H9 (cell line): ENCODE data around the gene YPEL3. TPM values are rescaled to one million over a fixed set of nuclear protein-coding genes. Genes with fewer than 3 reads are reported as not detected.

Experiments
- DNase-seq: peaks from one replicate; pipeline ENCODE4 v3.0.0-alpha.2; 2017
- H2AFZ ChIP-seq: one replicate; pipeline ENCODE4 v1.6.1; 2013; ENCODE audit warnings: mild to moderate bottlenecking, low read length, control low read depth, moderate library complexity
- H2AK5ac ChIP-seq: 2 replicates; pipeline ENCODE4 v1.6.1; 2013; ENCODE audit warnings: low read length, control low read depth, mixed read lengths; ENCODE audit not compliant: insufficient read length
- H2BK120ac ChIP-seq: one replicate; pipeline ENCODE4 v1.6.1; 2013; ENCODE audit warnings: low read depth, mild to moderate bottlenecking, low read length, control low read depth, inconsistent platforms; ENCODE audit not compliant: poor library complexity, severe bottlenecking
- H2BK12ac ChIP-seq: 2 replicates; pipeline ENCODE4 v1.6.1; 2013; ENCODE audit warnings: low read length, control low read depth, mixed read lengths, low read depth; ENCODE audit not compliant: insufficient read length
- H2BK15ac ChIP-seq: 2 replicates; pipeline ENCODE4 v1.6.1; 2013; ENCODE audit warnings: low read depth, low read length, control low read depth
- H2BK20ac ChIP-seq: one replicate; pipeline ENCODE4 v1.6.1; 2013; ENCODE audit warnings: low read depth, mild to moderate bottlenecking, low read length, control low read depth, inconsistent platforms; ENCODE audit not compliant: poor library complexity, severe bottlenecking
- H2BK5ac ChIP-seq: 2 replicates; pipeline ENCODE4 v1.6.1; 2013; ENCODE audit warnings: low read length, control low read depth, mixed read lengths; ENCODE audit not compliant: insufficient read length
- H3K14ac ChIP-seq: 2 replicates; pipeline ENCODE4 v1.6.1; 2013; ENCODE audit warnings: low read length, control low read depth; ENCODE audit not compliant: insufficient read depth
- H3K18ac ChIP-seq: 2 replicates; pipeline ENCODE4 v1.6.1; 2013; ENCODE audit warnings: low read depth, mild to moderate bottlenecking, mixed read lengths, low read length, control low read depth; ENCODE audit not compliant: insufficient read length
- H3K23ac ChIP-seq: 2 replicates; pipeline ENCODE4 v1.6.1; 2013; ENCODE audit warnings: low read length, control low read depth, mixed read lengths, low read depth; ENCODE audit not compliant: insufficient read length
- H3K23me2 ChIP-seq: 2 replicates; pipeline ENCODE4 v1.6.1; 2013; ENCODE audit warnings: low read depth, mild to moderate bottlenecking, mixed read lengths, low read length, control low read depth; ENCODE audit not compliant: insufficient read length, poor library complexity, severe bottlenecking
- H3K27ac ChIP-seq: 2 replicates; pipeline ENCODE4 v1.5.1; 2013; ENCODE audit warnings: low read length, control low read depth, mixed read lengths, low read depth; ENCODE audit not compliant: insufficient read length
- H3K27me3 ChIP-seq: 2 replicates; pipeline ENCODE4 v1.6.1; 2013; ENCODE audit warnings: low read length, control low read depth, inconsistent platforms; ENCODE audit not compliant: insufficient read depth
- H3K4ac ChIP-seq: 2 replicates; pipeline ENCODE4 v1.6.1; 2013; ENCODE audit warnings: low read depth, mild to moderate bottlenecking, control low read depth, inconsistent platforms, low read length, moderate library complexity
- H3K4me1 ChIP-seq: 2 replicates; pipeline ENCODE4 v1.6.1; 2013; ENCODE audit warnings: low read length, control low read depth, inconsistent platforms; ENCODE audit not compliant: insufficient read depth
- H3K4me2 ChIP-seq: 2 replicates; pipeline ENCODE4 v1.6.1; 2013; ENCODE audit warnings: low read length, control low read depth, mixed read lengths; ENCODE audit not compliant: insufficient read length, insufficient read depth
- H3K56ac ChIP-seq: 2 replicates; pipeline ENCODE4 v1.6.1; 2013; ENCODE audit warnings: low read depth, mild to moderate bottlenecking, mixed read lengths, low read length, control low read depth; ENCODE audit not compliant: insufficient read length
- H3K79me1 ChIP-seq: 2 replicates; pipeline ENCODE4 v1.6.1; 2013; ENCODE audit warnings: low read depth, mild to moderate bottlenecking, moderate library complexity, low read length, control low read depth, inconsistent platforms; ENCODE audit not compliant: insufficient read depth, poor library complexity, severe bottlenecking
- H3K79me2 ChIP-seq: 2 replicates; pipeline ENCODE4 v1.6.1; 2013; ENCODE audit warnings: low read length, control low read depth, inconsistent platforms; ENCODE audit not compliant: insufficient read depth
- H3K9ac ChIP-seq: 2 replicates; pipeline ENCODE4 v1.6.1; 2013; ENCODE audit warnings: low read length, control low read depth, mixed read lengths; ENCODE audit not compliant: insufficient read length; ENCODE audit errors: extremely low read depth
- H3K9me3 ChIP-seq: one replicate; pipeline ENCODE4 v1.6.1; 2013; ENCODE audit warnings: low read depth, low read length, inconsistent platforms; ENCODE audit not compliant: control insufficient read depth
- H3T11ph ChIP-seq: one replicate; pipeline ENCODE4 v1.6.1; 2013; ENCODE audit warnings: mild to moderate bottlenecking, low read length, control low read depth, inconsistent platforms
- H4K20me1 ChIP-seq: one replicate; pipeline ENCODE4 v1.6.1; 2013; ENCODE audit not compliant: control insufficient read depth, insufficient read length, insufficient read depth
- H4K5ac ChIP-seq: 2 replicates; pipeline ENCODE4 v1.6.1; 2013; ENCODE audit warnings: low read depth, mild to moderate bottlenecking, mixed read lengths, low read length, control low read depth; ENCODE audit not compliant: insufficient read length
- H4K8ac ChIP-seq: replicated peaks from 2 replicates; pipeline ENCODE4 v1.6.1; 2013; ENCODE audit warnings: low read length, control low read depth, mixed read lengths, low read depth; ENCODE audit not compliant: insufficient read length
- H4K91ac ChIP-seq: 2 replicates; pipeline ENCODE4 v1.6.1; 2013; ENCODE audit warnings: low read depth, mild to moderate bottlenecking, moderate library complexity, mixed read lengths, low read length, control low read depth; ENCODE audit not compliant: insufficient read length
- H3K27ac Mint-ChIP-seq, 3 experiments: 2 replicates in 2 of 3; 3 replicates in 1 of 3; pipeline ENCODE4 v1.8.0; 2020 to 2021; ENCODE audit warnings: mixed read lengths in 3 of 3, mild to moderate bottlenecking in 1 of 3, moderate library complexity in 1 of 3
- H3K27me3 Mint-ChIP-seq: 2 replicates; pipeline ENCODE4 v1.8.0; 2021; ENCODE audit warnings: low read depth, mild to moderate bottlenecking, moderate library complexity, mixed read lengths
- H3K36me3 Mint-ChIP-seq, 3 experiments: 2 replicates in 2 of 3; 3 replicates in 1 of 3; pipeline ENCODE4 v1.8.0; 2020 to 2021; ENCODE audit warnings: low read depth in 3 of 3, mixed read lengths in 3 of 3; ENCODE audit not compliant: insufficient read depth in 1 of 3
- H3K4me1 Mint-ChIP-seq, 2 experiments: 2 replicates each; pipeline ENCODE4 v1.8.0; 2020; ENCODE audit warnings: mixed read lengths in 2 of 2
- H3K4me3 Mint-ChIP-seq, 2 experiments: 2 replicates in 1 of 2; 3 replicates in 1 of 2; pipeline ENCODE4 v1.8.0; 2020 to 2021; ENCODE audit warnings: mild to moderate bottlenecking in 2 of 2, mixed read lengths in 2 of 2, moderate library complexity in 1 of 2
- H3K9me3 Mint-ChIP-seq, 2 experiments: 2 replicates in 1 of 2; 3 replicates in 1 of 2; pipeline ENCODE4 v1.8.0; 2020; ENCODE audit warnings: mild to moderate bottlenecking in 2 of 2, mixed read lengths in 2 of 2, moderate library complexity in 1 of 2
- CTCF ChIP-seq: fragments of 200-600 bp; sonication (generic); conservative IDR thresholded peaks from 3 replicates; pipeline ENCODE4 v1.8.0; 2021; ENCODE audit warnings: antibody characterized with exemption, mild to moderate bottlenecking
- WGBS: extraction: QIAGEN DNeasy Blood & Tissue Kit; methylation state at CpG from one replicate; pipeline ENCODE4 v1.1.7; 2013; ENCODE audit warnings: missing lambda C conversion rate, low lambda C conversion rate, mixed read lengths; ENCODE audit not compliant: insufficient read length; ENCODE audit errors: extremely low coverage; 5-methylcytosine and 5-hydroxymethylcytosine counted together
- total RNA-seq: library from RNA; stranded (reverse); gene quantifications from 2 replicates; pipeline ENCODE4 v1.2.1, GENCODE V29; 2021

Gene YPEL3
- total RNA-seq, 1 experiment from 2014 or later: 27.5 TPM

DNA sequence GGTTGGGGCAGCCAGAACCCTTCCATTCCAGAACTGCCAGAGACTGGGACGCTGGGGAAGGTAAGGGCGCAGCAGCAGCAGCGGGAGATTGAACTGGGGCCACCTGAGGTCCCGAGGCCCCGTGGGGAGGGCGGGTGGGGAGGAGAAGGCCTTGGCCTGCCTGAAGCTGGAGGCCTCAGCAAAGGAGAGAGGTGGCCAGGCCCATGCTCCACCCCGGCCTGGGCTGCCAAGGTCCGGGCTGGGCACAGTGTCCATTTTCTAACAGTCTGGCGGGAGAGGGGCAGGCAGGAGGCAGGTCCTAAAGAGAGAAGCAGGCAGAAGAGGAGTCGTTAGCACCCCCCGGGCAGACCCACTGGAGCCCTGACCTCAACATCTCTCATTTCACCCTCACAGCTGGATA is 18.4 kb upstream of the YPEL3 start:
- Mint-ChIP-seq H3K36me3 (peaks cover 0 to 24% (median 18%) of the 10 kb centered on the region in 3 experiments; a peak in 5 of 7 replicates), H3K4me3 (no peak overlapping the region), H3K27me3 (no peaks in the 10 kb centered on the region; the same call in 1 of the 2 replicates), H3K27ac (no peak overlapping the region), H3K4me1 (peaks cover 2 to 5% of the 10 kb centered on the region in 2 experiments), H3K9me3 (no peaks in the 10 kb centered on the region)
- Histone ChIP-seq H2BK120ac (no peak overlapping the region), H3K9ac (no peak overlapping the region), H2BK15ac (no peak overlapping the region), H2AFZ (no peak overlapping the region), H3K4ac (no peak overlapping the region), H4K5ac (no peak overlapping the region), H3T11ph (no peak overlapping the region), H3K23ac (no peak overlapping the region), H3K4me2 (no peak overlapping the region), H3K23me2 (no peaks in the 10 kb centered on the region), H3K4me1 (no peaks in the 10 kb centered on the region), H2BK20ac (no peak overlapping the region), H2AK5ac (no peak overlapping the region), H2BK5ac (no peak overlapping the region), H3K18ac (no peak overlapping the region), H4K91ac (no peak overlapping the region), H3K14ac (no peak overlapping the region), H3K56ac (no peak overlapping the region), H4K8ac (no peak overlapping the region), H3K79me1 (no peaks in the 10 kb centered on the region), H3K27me3 (no peaks in the 10 kb centered on the region), H3K27ac (no peak overlapping the region), H3K79me2 (no peaks in the 10 kb centered on the region), H4K20me1 (no peaks in the 10 kb centered on the region), H3K9me3 (no peaks in the 10 kb centered on the region), H2BK12ac (no peak overlapping the region)
- no CpG with 5 or more reads among the region's 11 CpGs for WGBS
- no peak for DNase-seq
- no peak for TF ChIP-seq CTCF
